SK-N-SH (cell line): ENCODE measurements around the gene OCSTAMP. TPM values are rescaled to one million over a fixed set of nuclear protein-coding genes. Genes with fewer than 3 reads are reported as not detected.

ENCODE experiments used
- CTCF ChIA-PET: fragments of 300-600, 350-600 bp; formaldehyde crosslinking; extraction: SDS; loops from one replicate; lab custom pipeline; 2021; lab: Yijun Ruan, JAX
- POLR2A ChIA-PET: fragments of 350-600 bp; sonication (Branson Sonifier 250); formaldehyde crosslinking; extraction: SDS; loops from one replicate; lab custom pipeline; 2020; ENCODE audit warnings: antibody characterized with exemption, inconsistent platforms; lab: Yijun Ruan, JAX
- DNase-seq: peaks from one replicate; pipeline ENCODE4 v3.0.0; 2012
- H2AFZ ChIP-seq: fragments of 200-600 bp; sonication (generic); 2 replicates; pipeline ENCODE4 v1.8.1; 2016; ENCODE audit warnings: antibody characterized with exemption, mild to moderate bottlenecking, low read depth
- H3F3A ChIP-seq: fragments of 200-600 bp; sonication (generic); replicated peaks from 2 replicates; pipeline ENCODE3; 2016; ENCODE audit warnings: antibody characterized with exemption, mild to moderate bottlenecking; ENCODE audit not compliant: insufficient read depth
- H3K27ac ChIP-seq, 2 experiments: fragments of 200-500 bp in 1 of 2; fragments of 200-600 bp in 1 of 2; sonication (Bioruptor generic) in 1 of 2; sonication (generic), shearing (Covaris generic) in 1 of 2; 2 replicates each; pipeline versions ENCODE4 v1.5.1 to v1.6.1; 2014 to 2016; ENCODE audit warnings: low read depth in 2 of 2, inconsistent platforms in 1 of 2, low read length in 1 of 2, mild to moderate bottlenecking in 1 of 2, mixed read lengths in 1 of 2
- H3K27me3 ChIP-seq: fragments of 200-600 bp; sonication (generic), shearing (Covaris generic); 2 replicates; pipeline ENCODE4 v1.6.1; 2016; ENCODE audit warnings: mixed run types; ENCODE audit not compliant: insufficient read depth
- H3K36me3 ChIP-seq, 2 experiments: fragments of 200-500 bp in 1 of 2; fragments of 200-600 bp in 1 of 2; sonication (Bioruptor generic) in 1 of 2; sonication (generic) in 1 of 2; replicated peaks in 1 of 2; 2 replicates each; pipeline versions ENCODE3 to v1.5.1; 2014 to 2016; ENCODE audit warnings: low read length in 1 of 2, mild to moderate bottlenecking in 1 of 2; ENCODE audit not compliant: insufficient read depth in 2 of 2, control insufficient read depth in 1 of 2
- H3K4me1 ChIP-seq, 2 experiments: fragments of 200-500 bp in 1 of 2; fragments of 200-600 bp in 1 of 2; sonication (Bioruptor generic) in 1 of 2; sonication (generic), shearing (Covaris generic) in 1 of 2; 2 replicates each; pipeline versions ENCODE4 v1.5.1 to v1.6.1; 2014 to 2016; ENCODE audit warnings: low read depth in 1 of 2, low read length in 1 of 2, mixed run types in 1 of 2; ENCODE audit not compliant: insufficient read depth in 2 of 2, control insufficient read depth in 1 of 2
- H3K4me2 ChIP-seq: fragments of 200-600 bp; sonication (generic), shearing (Covaris generic); 2 replicates; pipeline ENCODE4 v1.6.1; 2017; ENCODE audit warnings: mixed run types
- H3K4me3 ChIP-seq, 2 experiments: fragments of 200-500 bp in 1 of 2; fragments of 200-600 bp in 1 of 2; sonication (Bioruptor generic) in 1 of 2; sonication (generic), shearing (Covaris generic) in 1 of 2; 2 replicates each; pipeline versions ENCODE4 v1.5.1 to v1.8.1; 2014 to 2016; ENCODE audit warnings: low read depth in 2 of 2, inconsistent platforms in 1 of 2, low read length in 1 of 2, mild to moderate bottlenecking in 1 of 2, mixed read lengths in 1 of 2, moderate library complexity in 1 of 2
- H3K79me2 ChIP-seq: fragments of 200-600 bp; sonication (generic); 2 replicates; pipeline ENCODE4 v1.8.1; 2017; ENCODE audit warnings: mild to moderate bottlenecking; ENCODE audit not compliant: insufficient read depth
- H3K9ac ChIP-seq: fragments of 200-600 bp; sonication (generic); 2 replicates; pipeline ENCODE4 v1.6.1; 2017; ENCODE audit warnings: mixed run types
- H3K9me2 ChIP-seq: fragments of 200-600 bp; sonication (generic); 2 replicates; pipeline ENCODE4 v1.6.1; 2017; ENCODE audit warnings: mixed run types
- H3K9me3 ChIP-seq: fragments of 200-600 bp; sonication (generic); 2 replicates; pipeline ENCODE4 v1.6.1; 2017; ENCODE audit warnings: mixed run types, mild to moderate bottlenecking, moderate library complexity
- H4K20me1 ChIP-seq: fragments of 200-600 bp; sonication (generic); 2 replicates; pipeline ENCODE4 v1.6.1; 2017; ENCODE audit warnings: mild to moderate bottlenecking, mixed run types; ENCODE audit not compliant: insufficient read depth
- ELF1 ChIP-seq: IDR thresholded peaks from 2 replicates; pipeline ENCODE4 v1.4.0; 2012
- EZH2phosphoT487 ChIP-seq: fragments of 200-600 bp; sonication (generic); IDR thresholded peaks from 2 replicates; pipeline ENCODE4 v1.6.1; 2017; ENCODE audit warnings: low read depth, mixed run types, mild to moderate bottlenecking, antibody characterized with exemption, moderate library complexity, borderline replicate concordance
- FOSL2 ChIP-seq: IDR thresholded peaks from 2 replicates; pipeline ENCODE4 v1.4.0; 2012; ENCODE audit warnings: low read depth, mild to moderate bottlenecking, moderate library complexity, borderline replicate concordance
- FOXM1 ChIP-seq: IDR thresholded peaks from 2 replicates; pipeline ENCODE4 v1.4.0; 2012; ENCODE audit warnings: low read depth, mild to moderate bottlenecking
- GABPA ChIP-seq: IDR thresholded peaks from 2 replicates; pipeline ENCODE4 v1.4.0; 2012; ENCODE audit warnings: low read depth, mild to moderate bottlenecking
- IRF3 ChIP-seq: fragments of 150-350 bp; IDR thresholded peaks from 2 replicates; pipeline ENCODE4 v1.6.1; 2016; ENCODE audit warnings: mild to moderate bottlenecking, low read depth, low read length
- JUND ChIP-seq: IDR thresholded peaks from 2 replicates; pipeline ENCODE4 v1.4.0; 2012
- NFIC ChIP-seq: IDR thresholded peaks from 2 replicates; pipeline ENCODE4 v1.4.0; 2012; ENCODE audit warnings: borderline replicate concordance
- NRF1 ChIP-seq: IDR thresholded peaks from 2 replicates; pipeline ENCODE4 v1.6.1; 2012; ENCODE audit warnings: low read depth, mild to moderate bottlenecking, low read length
- RAD21 ChIP-seq: IDR thresholded peaks from 2 replicates; pipeline ENCODE4 v1.6.1; 2012; ENCODE audit warnings: mild to moderate bottlenecking, low read length
- REST ChIP-seq: IDR thresholded peaks from 2 replicates; pipeline ENCODE4 v1.6.1; 2012; ENCODE audit warnings: mild to moderate bottlenecking, low read depth, low read length, moderate library complexity
- RFX5 ChIP-seq: IDR thresholded peaks from 2 replicates; pipeline ENCODE4 v1.6.1; 2012; ENCODE audit warnings: mild to moderate bottlenecking, improper control_type of control experiment, low read length
- SIN3A ChIP-seq: IDR thresholded peaks from 2 replicates; pipeline ENCODE4 v1.6.1; 2012; ENCODE audit warnings: low read depth, mild to moderate bottlenecking, low read length, moderate library complexity, borderline replicate concordance
- TAF1 ChIP-seq: IDR thresholded peaks from 2 replicates; pipeline ENCODE4 v1.6.1; 2012; ENCODE audit warnings: low read depth, mild to moderate bottlenecking, low read length, moderate library complexity, borderline replicate concordance
- USF1 ChIP-seq: IDR thresholded peaks from 2 replicates; pipeline ENCODE4 v1.4.0; 2012; ENCODE audit warnings: low read depth, borderline replicate concordance
- YY1 ChIP-seq: IDR thresholded peaks from 2 replicates; pipeline ENCODE4 v1.4.0; 2012; ENCODE audit warnings: low read depth, mild to moderate bottlenecking
- WGBS: methylation state at CpG from one replicate; pipeline ENCODE4 v1.1.6; 2017; ENCODE audit warnings: low lambda C conversion rate; 5-methylcytosine and 5-hydroxymethylcytosine counted together
- polyA plus RNA-seq, 3 experiments: library from polyadenylated mRNA; depleted of rRNA; stranded (reverse); fragments of >200 nt; gene quantifications; 2 replicates each; pipeline ENCODE4 v1.2.3, GENCODE V29; 2012
- TF ChIP-seq, protein P1 (sequence below): IDR thresholded peaks from 2 replicates; pipeline ENCODE4 v1.4.0; 2012; ENCODE audit warnings: low read depth, borderline replicate concordance
- TF ChIP-seq, protein P2 (sequence below): fragments of 200-600 bp; sonication (generic); IDR thresholded peaks from 2 replicates; pipeline ENCODE4 v1.6.1; 2017; ENCODE audit warnings: antibody characterized with exemption, mild to moderate bottlenecking, moderate library complexity
- TF ChIP-seq, protein P3 (sequence below): IDR thresholded peaks from 2 replicates; pipeline ENCODE4 v1.4.0; 2012; ENCODE audit warnings: low read depth

OCSTAMP gene
- polyA plus RNA-seq, 1 of the 3 experiments (the other 2 are of a cell fraction) = not detected

GRCh38 chr20:46505506-46505905 lies 44.9 kb downstream of the OCSTAMP start:
- 66% methylated on average over 3 of the region's 3 CpGs for WGBS
- H3K27ac ChIP-seq = no peak overlapping the region
- no peak overlapping the region for H3K4me2 ChIP-seq
- no peak for DNase-seq
- ChIA-PET CTCF (no interaction called here), POLR2A (interaction anchor here (1.0 kb wide), 1 partner anchor 8 kb away, joined by 4 read pairs; the partner anchor contains the start of gene ZNF334)
- no peaks in the 10 kb centered on the region for H3K4me1 ChIP-seq
- H3F3A ChIP-seq = no peaks in the 10 kb centered on the region
- H3K9me3 ChIP-seq = peaks cover 2% of the 10 kb centered on the region; the same call in 1 of the 2 replicates
- H3K9me2 ChIP-seq = no peaks in the 10 kb centered on the region
- H3K4me3 ChIP-seq = no peak overlapping the region; a peak in 1 of 4 replicates
- peaks cover 7 to 19% of the 10 kb centered on the region in 2 experiments for H3K36me3 ChIP-seq
- TF ChIP-seq NRF1 (no peak), EZH2phosphoT487 (no peak), USF1 (no peak), NFIC (no peak), FOXM1 (no peak)
- TF ChIP-seq, protein P1, sequence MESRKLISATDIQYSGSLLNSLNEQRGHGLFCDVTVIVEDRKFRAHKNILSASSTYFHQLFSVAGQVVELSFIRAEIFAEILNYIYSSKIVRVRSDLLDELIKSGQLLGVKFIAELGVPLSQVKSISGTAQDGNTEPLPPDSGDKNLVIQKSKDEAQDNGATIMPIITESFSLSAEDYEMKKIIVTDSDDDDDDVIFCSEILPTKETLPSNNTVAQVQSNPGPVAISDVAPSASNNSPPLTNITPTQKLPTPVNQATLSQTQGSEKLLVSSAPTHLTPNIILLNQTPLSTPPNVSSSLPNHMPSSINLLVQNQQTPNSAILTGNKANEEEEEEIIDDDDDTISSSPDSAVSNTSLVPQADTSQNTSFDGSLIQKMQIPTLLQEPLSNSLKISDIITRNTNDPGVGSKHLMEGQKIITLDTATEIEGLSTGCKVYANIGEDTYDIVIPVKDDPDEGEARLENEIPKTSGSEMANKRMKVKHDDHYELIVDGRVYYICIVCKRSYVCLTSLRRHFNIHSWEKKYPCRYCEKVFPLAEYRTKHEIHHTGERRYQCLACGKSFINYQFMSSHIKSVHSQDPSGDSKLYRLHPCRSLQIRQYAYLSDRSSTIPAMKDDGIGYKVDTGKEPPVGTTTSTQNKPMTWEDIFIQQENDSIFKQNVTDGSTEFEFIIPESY = no peak
- H3K79me2 ChIP-seq = no peaks in the 10 kb centered on the region
- H3K27me3 ChIP-seq = no peaks in the 10 kb centered on the region
- no peak overlapping the region for H3K9ac ChIP-seq
- H4K20me1 ChIP-seq = no peaks in the 10 kb centered on the region
- H2AFZ ChIP-seq = no peak overlapping the region

DNA sequence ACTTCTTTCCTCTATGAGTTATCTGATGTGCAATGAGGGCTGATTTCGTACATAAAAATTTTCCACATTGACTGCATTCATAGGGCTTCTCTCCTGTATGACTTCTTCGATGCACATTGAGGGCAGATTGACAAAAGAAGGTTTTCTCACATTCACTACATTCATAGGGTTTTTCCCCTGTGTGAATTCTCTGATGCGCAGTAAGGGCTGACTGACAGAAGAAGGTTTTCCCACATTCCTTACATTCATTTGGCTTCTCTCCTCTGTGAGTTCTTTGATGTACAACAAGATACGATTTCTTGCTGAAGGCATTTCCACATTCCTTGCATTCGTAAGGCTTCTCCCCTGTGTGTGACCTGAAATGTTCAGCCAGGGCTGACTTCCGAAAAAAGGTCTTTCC lies 48.5 kb downstream of the OCSTAMP start:
- Histone ChIP-seq H3K79me2 (no peaks in the 10 kb centered on the region), H3K9me3 (peaks cover 8% of the 10 kb centered on the region; the same call in 1 of the 2 replicates), H3K9me2 (no peaks in the 10 kb centered on the region), H4K20me1 (no peaks in the 10 kb centered on the region), H3F3A (no peaks in the 10 kb centered on the region), H3K4me3 (no peak overlapping the region), H3K4me1 (no peaks in the 10 kb centered on the region; a peak in 1 of 4 replicates), H3K27ac (no peak overlapping the region), H2AFZ (no peak overlapping the region), H3K4me2 (no peak overlapping the region), H3K36me3 (peaks cover 7 to 19% of the 10 kb centered on the region in 2 experiments), H3K9ac (no peak overlapping the region), H3K27me3 (no peaks in the 10 kb centered on the region)
- CTCF ChIA-PET = no interaction called here
- 67% methylated on average over 6 of the region's 6 CpGs for WGBS
- DNase-seq = no peak
- POLR2A ChIA-PET = no interaction called here
- TF ChIP-seq REST (no peak), TAF1 (no peak), RFX5 (no peak), JUND (no peak), YY1 (no peak), ELF1 (no peak), SIN3A (no peak), IRF3 (no peak), GABPA (no peak), RAD21 (no peak), EZH2phosphoT487 (no peak), FOSL2 (no peak)
- TF ChIP-seq, protein P2, sequence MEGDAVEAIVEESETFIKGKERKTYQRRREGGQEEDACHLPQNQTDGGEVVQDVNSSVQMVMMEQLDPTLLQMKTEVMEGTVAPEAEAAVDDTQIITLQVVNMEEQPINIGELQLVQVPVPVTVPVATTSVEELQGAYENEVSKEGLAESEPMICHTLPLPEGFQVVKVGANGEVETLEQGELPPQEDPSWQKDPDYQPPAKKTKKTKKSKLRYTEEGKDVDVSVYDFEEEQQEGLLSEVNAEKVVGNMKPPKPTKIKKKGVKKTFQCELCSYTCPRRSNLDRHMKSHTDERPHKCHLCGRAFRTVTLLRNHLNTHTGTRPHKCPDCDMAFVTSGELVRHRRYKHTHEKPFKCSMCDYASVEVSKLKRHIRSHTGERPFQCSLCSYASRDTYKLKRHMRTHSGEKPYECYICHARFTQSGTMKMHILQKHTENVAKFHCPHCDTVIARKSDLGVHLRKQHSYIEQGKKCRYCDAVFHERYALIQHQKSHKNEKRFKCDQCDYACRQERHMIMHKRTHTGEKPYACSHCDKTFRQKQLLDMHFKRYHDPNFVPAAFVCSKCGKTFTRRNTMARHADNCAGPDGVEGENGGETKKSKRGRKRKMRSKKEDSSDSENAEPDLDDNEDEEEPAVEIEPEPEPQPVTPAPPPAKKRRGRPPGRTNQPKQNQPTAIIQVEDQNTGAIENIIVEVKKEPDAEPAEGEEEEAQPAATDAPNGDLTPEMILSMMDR = no peak
- TF ChIP-seq, protein P3, sequence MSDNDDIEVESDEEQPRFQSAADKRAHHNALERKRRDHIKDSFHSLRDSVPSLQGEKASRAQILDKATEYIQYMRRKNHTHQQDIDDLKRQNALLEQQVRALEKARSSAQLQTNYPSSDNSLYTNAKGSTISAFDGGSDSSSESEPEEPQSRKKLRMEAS = no peak
